ENCODE data around the gene TEX48. TPM values are rescaled to one million over a fixed set of nuclear protein-coding genes. Genes with fewer than 3 reads are reported as not detected.

Gene TEX48
- total and polyA plus RNA-seq, 2 donors (not counting 1 experiment from before 2014, with no cell fraction given), result not detected

DNA sequence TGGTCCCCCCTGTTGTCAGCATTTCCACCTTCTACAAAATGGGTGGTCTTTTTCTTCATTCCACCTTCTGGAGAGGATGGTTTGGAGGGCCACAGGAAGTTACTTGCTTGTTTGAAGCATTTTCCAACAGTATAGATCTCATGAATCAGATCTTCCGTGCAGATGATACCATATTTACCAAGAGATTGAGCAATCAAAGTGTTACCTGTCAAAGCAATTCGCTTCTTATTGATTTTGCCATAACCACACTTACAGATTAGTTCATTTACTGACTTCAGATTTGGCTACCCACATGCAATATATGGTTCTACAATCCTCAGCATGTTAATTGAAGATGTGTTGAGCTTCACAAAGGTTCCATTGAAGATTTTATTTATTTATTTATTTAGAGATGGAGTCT lies 14.0 kb upstream of the TEX48 start:
- H3K4me1 ChIP-seq (ENCODE audit: control insufficient read depth, extremely low read depth, insufficient read depth, low read length), result peaks cover 10% of the 10 kb centered on the region

DNA sequence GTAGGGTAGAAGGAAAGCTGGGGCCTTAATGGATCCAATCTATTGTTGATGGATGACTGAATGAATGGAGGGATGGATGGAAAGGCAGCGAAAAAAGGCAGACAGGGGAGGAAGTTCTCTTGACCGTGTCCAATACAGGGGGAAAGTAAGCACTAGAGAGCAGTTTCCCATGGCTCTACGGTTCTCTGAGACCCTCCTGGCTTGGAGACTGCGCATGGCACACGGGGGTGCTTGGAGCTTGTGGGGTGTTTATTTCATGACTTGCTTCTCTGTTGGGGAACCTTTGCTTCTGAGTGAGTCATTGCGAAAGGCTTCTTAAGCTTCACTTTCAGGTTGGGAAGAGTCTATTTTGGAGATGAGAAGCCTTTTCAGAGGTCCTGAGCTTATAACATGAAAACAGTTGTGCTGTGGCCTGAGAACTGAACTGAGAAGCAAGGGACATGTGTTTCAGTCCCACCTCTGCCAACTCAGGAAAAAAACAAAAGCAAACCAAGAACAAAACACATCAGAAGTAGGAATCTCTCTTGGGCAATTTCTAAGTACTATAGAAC lies 12.8 kb upstream of the TEX48 start:
- H3K27ac ChIP-seq (ENCODE audit: insufficient read depth, low read length), result no peak overlapping the region
- H3K4me2 ChIP-seq (ENCODE audit: extremely low read depth, insufficient read depth, low read length), result no peak overlapping the region
- DNase-seq (ENCODE audit: low read depth in 2 of 2), result no peak
- no peaks in the 10 kb centered on the region for H3K27me3 ChIP-seq (ENCODE audit: control insufficient read depth, insufficient read depth, low read length)
- H3K36me3 ChIP-seq (ENCODE audit: control insufficient read depth, insufficient read depth, low read length), result no peaks in the 10 kb centered on the region
- H3K4me3 ChIP-seq (replicated peaks in 1 of 4; ENCODE audit: control extremely low read depth in 1 of 4, insufficient read depth in 1 of 4, low read depth in 3 of 4, low read length in 4 of 4), result no peak overlapping the region
- H3K9me3 ChIP-seq (ENCODE audit: control insufficient read depth, insufficient read depth, low read depth, low read length), result no peaks in the 10 kb centered on the region
- H3K9ac ChIP-seq (ENCODE audit: insufficient read depth, low read length), result no peak overlapping the region
- TF ChIP-seq, protein P1, sequence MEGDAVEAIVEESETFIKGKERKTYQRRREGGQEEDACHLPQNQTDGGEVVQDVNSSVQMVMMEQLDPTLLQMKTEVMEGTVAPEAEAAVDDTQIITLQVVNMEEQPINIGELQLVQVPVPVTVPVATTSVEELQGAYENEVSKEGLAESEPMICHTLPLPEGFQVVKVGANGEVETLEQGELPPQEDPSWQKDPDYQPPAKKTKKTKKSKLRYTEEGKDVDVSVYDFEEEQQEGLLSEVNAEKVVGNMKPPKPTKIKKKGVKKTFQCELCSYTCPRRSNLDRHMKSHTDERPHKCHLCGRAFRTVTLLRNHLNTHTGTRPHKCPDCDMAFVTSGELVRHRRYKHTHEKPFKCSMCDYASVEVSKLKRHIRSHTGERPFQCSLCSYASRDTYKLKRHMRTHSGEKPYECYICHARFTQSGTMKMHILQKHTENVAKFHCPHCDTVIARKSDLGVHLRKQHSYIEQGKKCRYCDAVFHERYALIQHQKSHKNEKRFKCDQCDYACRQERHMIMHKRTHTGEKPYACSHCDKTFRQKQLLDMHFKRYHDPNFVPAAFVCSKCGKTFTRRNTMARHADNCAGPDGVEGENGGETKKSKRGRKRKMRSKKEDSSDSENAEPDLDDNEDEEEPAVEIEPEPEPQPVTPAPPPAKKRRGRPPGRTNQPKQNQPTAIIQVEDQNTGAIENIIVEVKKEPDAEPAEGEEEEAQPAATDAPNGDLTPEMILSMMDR (conservative IDR thresholded peaks at IDR 0.05 in 1 of 2, IDR thresholded peaks at IDR 0.05 in 1 of 2; ENCODE audit: low read depth in 1 of 2, low read length in 2 of 2), result no peak
- no peak for TF ChIP-seq EZH2 (IDR thresholded peaks at IDR 0.05; ENCODE audit: low read length, missing control alignments)
- H2AFZ ChIP-seq (ENCODE audit: low read length), result no peak overlapping the region
- no peaks in the 10 kb centered on the region for H3K79me2 ChIP-seq (ENCODE audit: control insufficient read depth, insufficient read depth, low read length)
- peaks cover 10% of the 10 kb centered on the region for H3K4me1 ChIP-seq (ENCODE audit: control insufficient read depth, extremely low read depth, insufficient read depth, low read length)
- H4K20me1 ChIP-seq (ENCODE audit: control insufficient read depth, extremely low read depth, insufficient read depth, low read length), result no peaks in the 10 kb centered on the region

More for the DNA sequence above, 14.0 kb upstream of the TEX48 start:
- Histone ChIP-seq H4K20me1 (ENCODE audit: control insufficient read depth, extremely low read depth, insufficient read depth, low read length) (no peaks in the 10 kb centered on the region), H3K4me2 (ENCODE audit: extremely low read depth, insufficient read depth, low read length) (no peak overlapping the region), H3K79me2 (ENCODE audit: control insufficient read depth, insufficient read depth, low read length) (no peaks in the 10 kb centered on the region), H3K9me3 (ENCODE audit: control insufficient read depth, insufficient read depth, low read depth, low read length) (no peaks in the 10 kb centered on the region), H3K4me3 (replicated peaks in 1 of 4; ENCODE audit: control extremely low read depth in 1 of 4, insufficient read depth in 1 of 4, low read depth in 3 of 4, low read length in 4 of 4) (no peak overlapping the region), H3K27me3 (ENCODE audit: control insufficient read depth, insufficient read depth, low read length) (no peaks in the 10 kb centered on the region), H2AFZ (ENCODE audit: low read length) (no peak overlapping the region), H3K36me3 (ENCODE audit: control insufficient read depth, insufficient read depth, low read length) (no peaks in the 10 kb centered on the region), H3K9ac (ENCODE audit: insufficient read depth, low read length) (no peak overlapping the region), H3K27ac (ENCODE audit: insufficient read depth, low read length) (no peak overlapping the region)
- no peak for DNase-seq (ENCODE audit: low read depth in 2 of 2)
- TF ChIP-seq EZH2 (IDR thresholded peaks at IDR 0.05; ENCODE audit: low read length, missing control alignments), result no peak
- TF ChIP-seq, protein P1 (conservative IDR thresholded peaks at IDR 0.05 in 1 of 2, IDR thresholded peaks at IDR 0.05 in 1 of 2; ENCODE audit: low read depth in 1 of 2, low read length in 2 of 2), result no peak

DNA sequence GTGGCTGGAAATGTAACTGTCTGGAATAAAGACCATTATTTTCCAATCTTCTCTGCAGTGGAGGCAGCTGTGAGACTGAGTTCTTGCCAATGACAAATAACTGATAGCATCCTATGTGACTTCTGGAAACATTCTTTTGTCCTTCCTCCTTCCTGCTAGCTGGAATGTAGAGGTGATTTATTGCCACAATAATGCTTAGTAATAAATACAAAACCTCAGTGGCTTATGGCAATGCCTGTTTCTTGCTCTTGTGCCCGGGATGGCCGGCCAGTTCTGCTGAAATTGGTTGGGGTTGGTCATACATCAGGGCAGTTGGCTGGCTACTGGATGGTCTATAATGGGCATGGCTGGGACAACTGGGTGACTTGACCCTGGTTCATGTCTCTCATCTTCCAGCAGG lies 12.2 kb upstream of the TEX48 start:
- TF ChIP-seq EZH2 (IDR thresholded peaks at IDR 0.05; ENCODE audit: low read length, missing control alignments), result no peak
- TF ChIP-seq, protein P1 (conservative IDR thresholded peaks at IDR 0.05 in 1 of 2, IDR thresholded peaks at IDR 0.05 in 1 of 2; ENCODE audit: low read depth in 1 of 2, low read length in 2 of 2), result no peak
- Histone ChIP-seq H3K27ac (ENCODE audit: insufficient read depth, low read length) (no peak overlapping the region), H3K27me3 (ENCODE audit: control insufficient read depth, insufficient read depth, low read length) (no peaks in the 10 kb centered on the region), H3K4me2 (ENCODE audit: extremely low read depth, insufficient read depth, low read length) (no peak overlapping the region), H2AFZ (ENCODE audit: low read length) (no peak overlapping the region), H3K4me1 (ENCODE audit: control insufficient read depth, extremely low read depth, insufficient read depth, low read length) (peaks cover 10% of the 10 kb centered on the region), H3K4me3 (replicated peaks in 1 of 4; ENCODE audit: control extremely low read depth in 1 of 4, insufficient read depth in 1 of 4, low read depth in 3 of 4, low read length in 4 of 4) (no peak overlapping the region), H4K20me1 (ENCODE audit: control insufficient read depth, extremely low read depth, insufficient read depth, low read length) (no peaks in the 10 kb centered on the region), H3K36me3 (ENCODE audit: control insufficient read depth, insufficient read depth, low read length) (no peaks in the 10 kb centered on the region), H3K9ac (ENCODE audit: insufficient read depth, low read length) (no peak overlapping the region), H3K79me2 (ENCODE audit: control insufficient read depth, insufficient read depth, low read length) (no peaks in the 10 kb centered on the region), H3K9me3 (ENCODE audit: control insufficient read depth, insufficient read depth, low read depth, low read length) (no peaks in the 10 kb centered on the region)
- DNase-seq (ENCODE audit: low read depth in 2 of 2), result peak in 1 of 2 donors; percentile 92

Measured in fibroblast of lung (primary cell).